ENCODE measurements around the gene GAPDHS. TPM values are rescaled to one million over a fixed set of nuclear protein-coding genes. Genes with fewer than 3 reads are reported as not detected.

Gene GAPDHS
- total and polyA plus RNA-seq, 2 of the 13 experiments (the other 11 are each of a cell fraction or from before 2014, with no cell fraction given), result not detected

DNA sequence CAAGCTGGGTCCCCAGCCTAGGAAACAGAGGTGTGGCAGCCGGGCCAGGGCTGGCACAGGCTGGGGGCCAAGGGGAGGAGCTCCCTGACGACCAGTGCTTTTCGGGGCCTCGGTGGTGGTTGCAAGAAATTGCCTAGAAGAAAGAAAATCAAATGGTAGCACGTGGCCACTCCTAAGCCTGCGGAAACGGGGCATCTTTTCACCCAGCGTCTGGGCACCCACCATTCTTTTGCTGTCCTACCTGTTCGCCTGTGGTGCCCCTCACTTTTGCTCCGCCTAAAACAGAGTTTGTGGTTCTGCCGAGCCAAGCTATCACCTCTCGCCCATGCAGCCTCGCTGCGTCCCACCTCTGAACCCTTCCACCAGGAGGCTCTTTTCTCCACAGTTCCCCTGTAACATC, 35.9 kb upstream of the GAPDHS start:
- ChIA-PET CTCF (ENCODE audit: low intra/inter-chr PET ratio, low total read pairs) (no interaction called here), POLR2A (interaction anchor here (1.6 kb wide), 1 partner anchor 11 kb away, joined by 3 read pairs; no protein-coding TSS in a partner anchor)
- WGBS (ENCODE audit: low lambda C conversion rate), result 89% methylated on average over 14 of the region's 14 CpGs
- Histone ChIP-seq H3K27ac (ENCODE audit: extremely low read length, insufficient read depth, low read length) (no peak overlapping the region), H3K36me3 (replicated peaks in 1 of 2; ENCODE audit: control insufficient read depth in 1 of 2, insufficient read depth in 2 of 2, low read length in 2 of 2) (peaks cover 0 to 10% of the 10 kb centered on the region in 2 experiments; a peak in 2 of 5 replicates), H3K4me3 (replicated peaks in 1 of 3; ENCODE audit: insufficient read depth in 1 of 3, low read depth in 2 of 3, low read length in 3 of 3) (no peak overlapping the region), H3K9me3 (ENCODE audit: low read length) (no peaks in the 10 kb centered on the region), H2AFZ (ENCODE audit: low read length) (no peak overlapping the region), H4K20me1 (ENCODE audit: insufficient read depth, low read length) (no peaks in the 10 kb centered on the region), H3K9ac (ENCODE audit: insufficient read depth, low read depth, low read length) (no peak overlapping the region), H3K79me2 (ENCODE audit: insufficient read depth, low read length) (no peaks in the 10 kb centered on the region), H3K4me2 (ENCODE audit: low read depth, low read length) (no peak overlapping the region), H3K27me3 (ENCODE audit: control insufficient read depth in 1 of 2, insufficient read depth in 2 of 2, low read length in 2 of 2) (no peaks in the 10 kb centered on the region), H3K4me1 (ENCODE audit: insufficient read depth, low read length) (peaks cover 15% of the 10 kb centered on the region)
- no peak for FAIRE-seq
- in situ Hi-C loops (cut with HindIII; ENCODE audit: extremely low pct_ligation_motif_present, low pct_unique_long_range_greater_than_20kb), result no loop called here
- no peak for DNase-seq (ENCODE audit: low spot score)
- intact Hi-C loops (cut with micrococcal nuclease; ENCODE audit: unreplicated experiment), result loop anchor here (10.0 kb wide), 1 partner anchor 253 kb away; the partner anchor contains the start of gene LSR
- TF ChIP-seq, protein P1, sequence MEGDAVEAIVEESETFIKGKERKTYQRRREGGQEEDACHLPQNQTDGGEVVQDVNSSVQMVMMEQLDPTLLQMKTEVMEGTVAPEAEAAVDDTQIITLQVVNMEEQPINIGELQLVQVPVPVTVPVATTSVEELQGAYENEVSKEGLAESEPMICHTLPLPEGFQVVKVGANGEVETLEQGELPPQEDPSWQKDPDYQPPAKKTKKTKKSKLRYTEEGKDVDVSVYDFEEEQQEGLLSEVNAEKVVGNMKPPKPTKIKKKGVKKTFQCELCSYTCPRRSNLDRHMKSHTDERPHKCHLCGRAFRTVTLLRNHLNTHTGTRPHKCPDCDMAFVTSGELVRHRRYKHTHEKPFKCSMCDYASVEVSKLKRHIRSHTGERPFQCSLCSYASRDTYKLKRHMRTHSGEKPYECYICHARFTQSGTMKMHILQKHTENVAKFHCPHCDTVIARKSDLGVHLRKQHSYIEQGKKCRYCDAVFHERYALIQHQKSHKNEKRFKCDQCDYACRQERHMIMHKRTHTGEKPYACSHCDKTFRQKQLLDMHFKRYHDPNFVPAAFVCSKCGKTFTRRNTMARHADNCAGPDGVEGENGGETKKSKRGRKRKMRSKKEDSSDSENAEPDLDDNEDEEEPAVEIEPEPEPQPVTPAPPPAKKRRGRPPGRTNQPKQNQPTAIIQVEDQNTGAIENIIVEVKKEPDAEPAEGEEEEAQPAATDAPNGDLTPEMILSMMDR (CRISPR knock-in tag; IDR thresholded peaks at IDR 0.05), result 0 out of 2 replicates have a peak, but pooled peaks have one; percentile 9
- no peak for TF ChIP-seq EZH2 (conservative IDR thresholded peaks at IDR 0.05; ENCODE audit: low read depth, low read length)
- ATAC-seq, result no peak
- BruUV-seq (replicated peaks), result no TSS peak

DNA sequence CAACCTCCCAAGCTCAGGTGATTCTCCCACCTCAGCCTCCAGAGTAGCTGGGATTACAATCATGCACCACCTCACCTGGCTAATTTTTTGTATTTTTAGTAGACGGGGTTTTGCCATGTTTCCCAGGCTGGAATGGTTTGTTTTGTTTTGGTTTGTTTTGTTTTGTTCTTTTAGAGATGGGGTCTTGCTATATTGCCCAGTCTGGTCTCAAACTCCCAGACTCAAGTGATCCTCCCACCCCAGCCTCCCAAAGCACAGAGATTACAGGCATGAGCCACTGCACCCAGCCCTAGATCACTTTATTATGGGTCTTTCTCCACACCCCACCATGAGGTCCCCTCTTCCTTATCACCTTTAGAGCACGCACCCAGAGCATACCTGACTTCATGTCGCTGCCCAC, 35.0 kb upstream of the GAPDHS start:
- POLR2A ChIA-PET, result interaction anchor here (1.6 kb wide), 1 partner anchor 10 kb away, joined by 3 read pairs; no protein-coding TSS in a partner anchor
- CTCF ChIA-PET (ENCODE audit: low intra/inter-chr PET ratio, low total read pairs), result no interaction called here

More for the DNA sequence above, 35.0 kb upstream of the GAPDHS start:
- H3K9ac ChIP-seq (ENCODE audit: insufficient read depth, low read depth, low read length), result no peak overlapping the region
- BruUV-seq (replicated peaks), result no TSS peak
- H3K4me2 ChIP-seq (ENCODE audit: low read depth, low read length), result no peak overlapping the region
- ATAC-seq, result no peak
- TF ChIP-seq KDM4B (CRISPR knock-in tag; IDR thresholded peaks at IDR 0.05) (no peak), ZNF121 (CRISPR knock-in tag; IDR thresholded peaks at IDR 0.05) (peak; percentile 81), KDM3A (CRISPR knock-in tag; IDR thresholded peaks at IDR 0.05; ENCODE audit: low read depth) (no peak)
- H3K79me2 ChIP-seq (ENCODE audit: insufficient read depth, low read length), result no peaks in the 10 kb centered on the region
- intact Hi-C loops (cut with micrococcal nuclease; ENCODE audit: unreplicated experiment), result loop anchor here (10.0 kb wide), 1 partner anchor 253 kb away; the partner anchor contains the start of gene LSR
- no peaks in the 10 kb centered on the region for H3K27me3 ChIP-seq (ENCODE audit: control insufficient read depth in 1 of 2, insufficient read depth in 2 of 2, low read length in 2 of 2)
- peaks cover 0 to 10% of the 10 kb centered on the region in 2 experiments; a peak in 2 of 5 replicates for H3K36me3 ChIP-seq (replicated peaks in 1 of 2; ENCODE audit: control insufficient read depth in 1 of 2, insufficient read depth in 2 of 2, low read length in 2 of 2)
- no peak overlapping the region for H3K4me3 ChIP-seq (replicated peaks in 1 of 3; ENCODE audit: insufficient read depth in 1 of 3, low read depth in 2 of 3, low read length in 3 of 3)
- peaks cover 15% of the 10 kb centered on the region for H3K4me1 ChIP-seq (ENCODE audit: insufficient read depth, low read length)
- H2AFZ ChIP-seq (ENCODE audit: low read length), result no peak overlapping the region
- no peak for DNase-seq (ENCODE audit: low spot score)
- H3K9me3 ChIP-seq (ENCODE audit: low read length), result no peaks in the 10 kb centered on the region
- in situ Hi-C loops (cut with HindIII; ENCODE audit: extremely low pct_ligation_motif_present, low pct_unique_long_range_greater_than_20kb), result no loop called here
- WGBS (ENCODE audit: low lambda C conversion rate), result 90% methylated on average over 3 of the region's 3 CpGs
- H3K27ac ChIP-seq (ENCODE audit: extremely low read length, insufficient read depth, low read length), result no peak overlapping the region
- no peak for FAIRE-seq
- H4K20me1 ChIP-seq (ENCODE audit: insufficient read depth, low read length), result no peaks in the 10 kb centered on the region
